ENCODE results near the gene MSX1. TPM values are rescaled to one million over a fixed set of nuclear protein-coding genes. Genes with fewer than 3 reads are reported as not detected.
"Not testable (repeated sequence)": the region's sequence is repeated elsewhere in the genome, so short reads cannot be mapped to it uniquely, and the experiment has no call there.

The MSX1 gene
- polyA plus RNA-seq: under 1 TPM in 1 of 3 donors, not detected in 2; 0.19 TPM

DNA sequence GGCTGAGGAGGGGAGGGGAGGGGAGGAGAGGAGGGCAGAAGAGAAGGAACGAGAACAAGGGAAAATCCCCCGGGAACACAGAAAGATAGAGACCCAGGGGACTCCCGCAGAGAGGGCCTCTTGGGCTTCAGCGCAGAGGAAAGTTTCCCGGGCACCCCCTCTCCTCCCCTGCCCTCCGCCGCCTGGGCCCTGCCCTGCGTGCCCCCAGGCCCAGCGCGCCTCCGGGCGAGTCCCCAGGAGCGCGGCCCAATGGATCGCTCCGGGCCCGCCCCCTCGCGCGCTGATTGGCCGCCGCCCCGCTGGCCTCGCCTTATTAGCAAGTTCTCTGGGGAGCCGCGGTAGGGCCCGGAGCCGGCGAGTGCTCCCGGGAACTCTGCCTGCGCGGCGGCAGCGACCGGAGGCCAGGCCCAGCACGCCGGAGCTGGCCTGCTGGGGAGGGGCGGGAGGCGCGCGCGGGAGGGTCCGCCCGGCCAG is at the start of gene MSX1:
MSX1 (plus strand) TSS at position 341 of the 474 bp plus-strand sequence. CDS start 235 bp downstream, outside the sequence.
- peaks cover 0 to 2% (median 0%) of the 10 kb centered on the region in 6 donors for H3K9me3 Mint-ChIP-seq
- H3K36me3 Mint-ChIP-seq: no peaks in the 10 kb centered on the region
- peaks cover 32 to 66% of the 10 kb centered on the region in 2 donors for H3K4me1 Mint-ChIP-seq
- DNase-seq: peak; percentile 37 to 47 (median 37)
- H3K27ac Mint-ChIP-seq: peak within 1 kb of the TSS in 1 of 6 donors; percentile 37
- peak within 1 kb of the TSS; percentile 80 to 96 (median 91) for H3K4me3 Mint-ChIP-seq
- peaks cover 54 to 78% (median 65%) of the 10 kb centered on the region in 3 donors for H3K27me3 Mint-ChIP-seq (ENCODE audit: low read depth in 3 of 3)

DNA sequence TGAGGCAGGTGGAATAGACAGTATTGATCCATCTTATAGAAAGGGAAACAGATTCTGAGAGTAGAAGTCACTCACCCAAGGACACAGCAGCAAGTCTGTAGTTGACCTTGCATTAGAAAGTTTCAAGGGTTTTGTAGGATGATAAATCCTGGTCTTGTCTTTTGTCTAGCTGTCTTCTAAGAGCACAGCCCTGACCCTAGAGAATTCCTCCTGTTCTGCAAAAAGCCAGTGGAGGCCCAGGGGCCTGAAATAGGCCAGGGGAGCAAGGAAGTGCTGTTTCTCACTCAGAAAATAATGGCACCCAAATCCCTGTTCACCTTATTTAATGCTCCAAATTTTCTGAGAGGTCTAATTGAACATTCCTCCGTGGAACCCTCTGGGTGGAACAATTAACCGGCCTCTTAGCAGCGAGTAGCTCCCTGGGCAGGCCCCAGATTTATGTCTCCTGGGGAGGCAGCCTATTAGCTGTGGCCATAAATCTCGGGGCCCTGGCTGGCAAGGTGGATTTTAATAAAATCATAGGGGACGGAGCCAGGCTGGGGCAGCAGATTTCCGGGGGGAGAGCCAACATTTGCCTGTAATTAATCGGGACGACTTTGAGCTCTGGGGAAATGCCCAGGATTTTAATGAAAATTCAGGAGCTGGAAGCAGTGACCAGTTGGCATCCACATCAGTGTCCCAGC is 49.2 kb upstream of the MSX1 start:
- Mint-ChIP-seq H3K4me1 (no peaks in the 10 kb centered on the region), H3K9me3 (peaks cover 0 to 2% (median 0%) of the 10 kb centered on the region in 6 donors), H3K4me3 (no peak overlapping the region), H3K27me3 (ENCODE audit: low read depth in 3 of 3) (peaks cover 0 to 2% (median 1%) of the 10 kb centered on the region in 3 donors), H3K36me3 (no peaks in the 10 kb centered on the region), H3K27ac (no peak overlapping the region)
- DNase-seq: no peak

DNA sequence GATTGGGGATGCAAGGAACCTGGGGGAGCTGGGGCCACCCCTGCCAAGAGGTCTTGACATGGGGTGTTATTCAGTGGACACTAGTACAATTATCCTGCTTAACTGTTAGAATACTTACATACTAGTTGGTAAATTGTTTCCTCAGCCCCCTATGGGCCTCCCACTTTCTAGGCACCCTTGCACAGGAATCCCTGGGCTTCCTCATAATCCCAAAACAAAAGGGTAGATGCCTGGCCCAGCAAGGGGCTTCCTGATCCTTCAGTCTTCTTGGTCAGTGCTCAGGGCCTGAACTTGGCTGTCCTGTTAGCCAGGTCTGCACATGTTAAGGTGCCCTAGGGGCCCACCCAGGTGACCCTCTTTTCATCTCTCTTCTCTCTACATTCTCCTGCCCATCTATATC is 48.7 kb upstream of the MSX1 start:
- Mint-ChIP-seq H3K27me3 (ENCODE audit: low read depth in 3 of 3) (peaks cover 0 to 2% (median 1%) of the 10 kb centered on the region in 3 donors), H3K4me3 (no peak overlapping the region), H3K27ac (no peak overlapping the region), H3K9me3 (peaks cover 0 to 2% (median 0%) of the 10 kb centered on the region in 6 donors), H3K4me1 (no peaks in the 10 kb centered on the region), H3K36me3 (no peaks in the 10 kb centered on the region)
- DNase-seq: no peak

DNA sequence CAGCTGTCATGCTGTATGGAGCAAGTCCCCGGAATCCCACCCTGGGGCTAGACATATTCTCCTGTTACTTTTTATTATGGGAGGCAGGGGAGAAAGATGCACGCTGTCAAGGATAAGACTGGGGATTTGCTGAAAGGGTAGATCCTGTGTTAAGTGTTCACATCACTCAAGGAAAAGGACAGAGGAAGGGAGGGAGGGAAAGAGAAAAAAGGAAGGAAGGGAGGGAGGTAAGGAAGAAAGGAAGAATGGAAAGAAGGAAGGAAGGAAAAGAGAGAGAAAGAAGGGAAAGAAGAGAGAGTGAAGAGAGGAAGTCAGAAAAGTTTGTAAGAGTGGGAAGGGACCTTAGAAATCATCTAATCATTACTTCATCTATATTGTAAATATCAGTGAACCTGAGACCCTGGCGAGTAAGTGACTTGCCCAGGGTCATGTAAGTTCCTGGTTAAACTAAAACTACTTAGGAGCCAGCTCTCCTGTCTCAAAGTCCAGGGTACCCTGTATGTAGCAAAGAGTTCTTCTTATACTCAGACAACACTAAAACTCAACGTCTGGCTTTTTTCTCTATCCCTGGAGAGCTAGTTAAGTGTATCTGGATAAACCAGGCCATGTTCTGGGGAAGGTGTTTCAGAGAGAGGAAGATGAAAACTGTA is 47.2 kb upstream of the MSX1 start:
- Mint-ChIP-seq H3K36me3 (peaks cover 0 to 2% (median 2%) of the 10 kb centered on the region in 3 donors), H3K27me3 (ENCODE audit: low read depth in 3 of 3) (peaks cover 0 to 2% (median 1%) of the 10 kb centered on the region in 3 donors), H3K27ac (no peak overlapping the region), H3K4me1 (no peaks in the 10 kb centered on the region), H3K4me3 (no peak overlapping the region), H3K9me3 (peaks cover 0 to 8% (median 3%) of the 10 kb centered on the region in 6 donors)
- no peak for DNase-seq

DNA sequence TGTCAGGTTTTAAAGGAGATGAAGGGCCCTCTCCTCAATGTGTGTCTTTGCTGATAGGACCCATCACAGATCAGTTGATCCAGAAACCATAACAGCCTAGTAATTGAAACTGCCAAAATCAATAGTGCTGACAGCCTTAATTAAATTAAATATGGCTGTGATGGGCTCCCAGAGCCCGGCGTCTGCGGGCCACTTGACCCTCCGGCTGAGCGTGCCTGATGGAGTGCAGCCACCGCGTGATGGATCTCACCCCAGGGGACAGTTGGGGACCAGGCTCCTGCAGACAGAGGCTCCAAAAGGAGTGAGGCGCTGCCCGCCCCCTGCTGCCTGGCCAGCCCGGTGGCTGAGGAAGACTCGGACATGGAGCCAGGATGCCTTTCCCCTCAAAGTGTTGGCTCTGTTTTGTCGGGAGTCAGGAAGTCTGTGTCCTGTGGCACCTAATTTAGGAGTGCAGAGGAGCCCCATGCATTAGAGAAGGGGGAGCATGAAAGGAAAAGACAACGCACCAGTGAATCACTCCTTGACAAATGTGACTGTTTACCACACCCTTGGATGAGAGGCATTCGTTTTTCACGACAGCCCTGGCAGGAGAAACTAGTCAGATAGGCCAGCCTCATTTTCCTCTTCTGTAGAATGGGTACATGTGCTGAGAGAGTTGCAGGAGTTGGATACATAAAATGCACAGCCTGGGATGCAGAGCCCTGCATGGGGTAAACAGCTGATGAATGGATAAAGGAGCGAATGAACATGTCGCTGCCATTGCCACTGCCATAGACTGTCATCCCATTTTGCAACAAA is 40.9 kb upstream of the MSX1 start:
- Mint-ChIP-seq H3K27ac (no peak overlapping the region), H3K9me3 (peaks cover 0 to 12% (median 6%) of the 10 kb centered on the region in 6 donors), H3K4me1 (no peaks in the 10 kb centered on the region), H3K27me3 (ENCODE audit: low read depth in 3 of 3) (peaks cover 0 to 6% (median 6%) of the 10 kb centered on the region in 3 donors), H3K4me3 (no peak overlapping the region), H3K36me3 (peaks cover 3 to 14% (median 3%) of the 10 kb centered on the region in 3 donors)
- DNase-seq: no peak

DNA sequence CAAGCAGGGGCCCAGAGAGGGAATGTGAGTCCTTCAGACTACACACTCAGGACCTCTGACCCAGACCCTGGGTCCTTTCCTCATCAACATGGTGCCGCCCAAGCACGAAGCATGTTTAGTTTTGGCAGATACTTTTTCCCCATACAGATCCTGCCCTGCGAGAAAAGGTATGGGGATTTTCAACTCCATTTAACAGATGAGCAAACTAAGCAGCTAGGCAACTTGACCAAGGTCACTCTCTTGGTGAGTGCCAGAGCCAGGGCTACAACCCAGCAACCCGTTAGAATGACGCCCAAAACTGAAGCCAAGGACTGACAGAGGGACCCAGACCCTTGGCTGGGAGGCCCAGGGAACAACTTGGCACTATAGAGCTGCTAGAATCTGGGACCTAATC is 40.3 kb upstream of the MSX1 start:
- Mint-ChIP-seq H3K4me3 (no peak overlapping the region), H3K9me3 (peaks cover 0 to 12% (median 6%) of the 10 kb centered on the region in 6 donors), H3K36me3 (peaks cover 3 to 14% (median 3%) of the 10 kb centered on the region in 3 donors), H3K27me3 (ENCODE audit: low read depth in 3 of 3) (peaks cover 2 to 6% (median 6%) of the 10 kb centered on the region in 3 donors), H3K27ac (no peak overlapping the region), H3K4me1 (no peaks in the 10 kb centered on the region)
- DNase-seq: no peak

DNA sequence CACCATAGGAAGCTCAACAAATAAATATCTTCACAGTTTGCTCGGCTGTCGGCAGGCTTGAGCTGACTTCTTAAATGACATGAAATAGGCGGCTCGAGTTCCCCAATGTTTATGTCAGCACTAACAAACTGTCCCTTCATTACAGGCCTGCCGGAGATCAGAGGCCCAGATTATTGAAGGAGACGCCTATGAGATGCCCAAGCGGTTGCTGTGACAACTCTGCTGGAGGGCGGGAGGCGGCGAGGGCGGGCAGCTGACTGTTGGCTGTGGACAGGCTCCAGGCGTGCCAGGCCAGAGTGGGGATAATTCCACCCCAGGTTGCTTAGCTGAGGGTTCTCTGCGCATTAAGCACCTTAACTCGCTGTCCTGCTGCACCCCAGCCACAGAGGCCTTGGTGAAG is 39.2 kb upstream of the MSX1 start:
- H3K27me3 Mint-ChIP-seq (ENCODE audit: low read depth in 3 of 3): peaks cover 5 to 6% (median 6%) of the 10 kb centered on the region in 3 donors
- no peak for DNase-seq
- H3K36me3 Mint-ChIP-seq: peaks cover 3 to 14% (median 3%) of the 10 kb centered on the region in 3 donors
- peaks cover 0 to 12% (median 6%) of the 10 kb centered on the region in 6 donors for H3K9me3 Mint-ChIP-seq
- H3K4me3 Mint-ChIP-seq: no peak overlapping the region
- no peak overlapping the region for H3K27ac Mint-ChIP-seq
- H3K4me1 Mint-ChIP-seq: no peaks in the 10 kb centered on the region

DNA sequence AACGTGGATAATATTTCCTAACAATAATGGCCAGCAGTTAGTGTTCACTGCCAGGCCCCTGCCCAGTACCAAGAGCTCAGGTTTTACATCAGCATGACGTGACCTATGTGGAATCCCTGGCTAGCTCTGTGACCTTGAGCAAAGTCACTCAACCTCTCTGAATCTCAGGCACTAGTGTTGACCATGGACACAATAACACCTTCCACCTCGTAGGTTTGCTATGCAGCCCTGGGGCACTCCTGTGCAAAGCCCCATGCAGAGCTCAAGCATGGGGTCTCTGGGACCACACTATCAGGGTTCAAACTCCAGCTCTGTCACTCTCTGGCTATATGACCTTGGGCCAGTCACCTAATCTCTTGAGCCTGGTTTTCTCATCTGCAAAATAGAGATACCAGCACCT is 38.7 kb upstream of the MSX1 start:
- Mint-ChIP-seq H3K4me3 (no peak overlapping the region), H3K4me1 (no peaks in the 10 kb centered on the region), H3K36me3 (peaks cover 3 to 14% (median 3%) of the 10 kb centered on the region in 3 donors), H3K27me3 (ENCODE audit: low read depth in 3 of 3) (peaks cover 6% of the 10 kb centered on the region in 3 donors), H3K9me3 (peaks cover 0 to 12% (median 6%) of the 10 kb centered on the region in 6 donors), H3K27ac (no peak overlapping the region)
- no peak for DNase-seq

DNA sequence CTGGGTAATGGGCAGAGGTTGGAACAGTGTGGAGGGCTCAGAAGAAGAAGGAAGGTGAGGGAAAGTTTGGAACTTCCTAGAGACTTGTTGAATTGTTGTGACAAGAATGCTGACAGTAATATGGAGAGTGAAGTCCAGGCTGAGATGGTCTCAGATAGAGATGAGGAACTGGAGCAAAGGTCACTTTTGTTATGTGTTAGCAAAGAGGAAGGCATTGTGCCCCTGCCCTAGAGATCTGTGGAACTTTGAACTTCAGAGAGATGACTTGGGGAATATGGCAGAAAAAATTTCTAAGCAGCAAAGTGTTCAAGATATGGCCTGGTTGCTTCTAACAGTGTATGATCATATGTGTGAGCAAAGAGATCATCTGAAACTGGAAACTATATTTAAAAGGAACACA is 37.9 kb upstream of the MSX1 start:
- Mint-ChIP-seq H3K4me3 (no peak overlapping the region), H3K9me3 (peaks cover 0 to 12% (median 6%) of the 10 kb centered on the region in 6 donors), H3K4me1 (no peaks in the 10 kb centered on the region), H3K27me3 (ENCODE audit: low read depth in 3 of 3) (peaks cover 6 to 8% (median 6%) of the 10 kb centered on the region in 3 donors), H3K36me3 (peaks cover 3 to 14% (median 3%) of the 10 kb centered on the region in 3 donors), H3K27ac (no peak overlapping the region)
- no peak for DNase-seq

DNA sequence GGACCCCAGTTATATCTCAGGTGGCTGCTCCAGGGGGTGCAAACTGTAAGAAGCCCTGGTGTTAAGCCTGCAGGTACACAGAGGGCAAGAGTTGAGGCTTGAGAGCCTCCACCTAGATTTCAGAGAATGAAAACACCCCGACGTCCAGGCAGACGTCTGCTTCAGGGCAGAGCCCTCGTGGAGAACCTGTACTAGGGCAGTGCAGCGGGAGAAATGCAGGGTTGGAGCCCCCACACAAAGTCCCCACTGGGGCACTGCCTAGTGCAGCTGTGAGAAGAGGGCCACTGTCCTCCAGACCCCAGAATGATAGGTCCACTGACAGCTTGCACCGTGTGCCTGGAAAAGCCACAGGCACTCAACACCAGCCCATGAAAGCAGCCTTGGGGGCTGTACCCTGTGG is 37.2 kb upstream of the MSX1 start:
- peaks cover under 1 to 11% (median 3%) of the 10 kb centered on the region in 3 donors for H3K36me3 Mint-ChIP-seq
- H3K27ac Mint-ChIP-seq; H3K9me3 Mint-ChIP-seq; DNase-seq; H3K4me1 Mint-ChIP-seq; H3K27me3 Mint-ChIP-seq (ENCODE audit: low read depth in 3 of 3); H3K4me3 Mint-ChIP-seq: not testable (repeated sequence)

DNA sequence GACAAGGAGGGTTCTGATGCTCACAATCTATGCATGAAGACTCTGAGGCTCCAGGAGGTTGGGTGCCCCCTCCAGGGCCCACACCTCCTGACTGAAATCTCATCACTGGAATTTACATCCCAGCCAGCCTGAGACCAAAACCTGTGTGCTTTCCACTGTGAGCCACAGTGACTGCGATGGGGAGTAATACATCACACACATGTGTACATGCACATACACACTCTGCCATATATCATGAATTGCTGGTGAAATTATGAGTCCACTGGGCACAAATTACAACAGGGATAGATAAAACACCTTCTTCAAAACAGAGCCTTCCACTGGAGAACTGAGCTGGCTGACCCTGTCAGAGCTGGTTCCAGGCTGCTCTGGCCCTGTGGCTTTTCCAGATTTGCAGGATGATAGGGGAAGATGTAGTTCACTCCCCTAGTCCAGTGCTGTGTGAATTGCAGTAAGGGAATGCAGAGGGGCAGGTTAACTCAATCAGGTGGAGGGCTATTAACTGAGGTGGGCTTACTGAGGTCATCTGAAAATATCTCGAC is 35.8 kb upstream of the MSX1 start:
- no peak for DNase-seq
- Mint-ChIP-seq H3K27ac (no peak overlapping the region), H3K9me3 (peaks cover 0 to 4% (median 0%) of the 10 kb centered on the region in 6 donors), H3K4me1 (no peaks in the 10 kb centered on the region), H3K36me3 (peaks cover 0 to 8% (median 3%) of the 10 kb centered on the region in 3 donors), H3K27me3 (ENCODE audit: low read depth in 3 of 3) (peaks cover 5 to 8% (median 6%) of the 10 kb centered on the region in 3 donors), H3K4me3 (no peak overlapping the region)

DNA sequence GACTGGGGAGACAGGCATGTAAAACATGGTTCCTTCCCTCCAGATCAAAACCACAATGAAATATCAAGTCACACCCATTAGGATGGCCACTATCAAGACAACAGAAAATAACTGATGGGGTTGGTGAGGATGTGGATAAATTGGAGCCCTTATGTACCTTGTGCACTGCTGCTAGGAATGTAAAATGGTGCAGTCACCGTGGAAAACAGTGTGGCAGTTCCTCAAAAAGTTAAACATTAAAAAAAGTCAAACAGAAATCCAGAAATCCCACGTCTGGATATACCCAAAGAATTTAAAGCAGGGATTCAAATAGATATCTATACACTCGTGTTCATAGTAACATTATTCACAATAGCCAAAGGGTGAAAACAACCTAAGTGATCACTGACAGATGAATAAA is 35.2 kb upstream of the MSX1 start:
- Mint-ChIP-seq H3K9me3 (peaks cover 0 to 4% (median 0%) of the 10 kb centered on the region in 6 donors), H3K4me1 (no peaks in the 10 kb centered on the region), H3K36me3 (peaks cover 0 to 8% (median 3%) of the 10 kb centered on the region in 3 donors), H3K27ac (no peak overlapping the region), H3K4me3 (no peak overlapping the region), H3K27me3 (ENCODE audit: low read depth in 3 of 3) (peaks cover 5 to 8% (median 6%) of the 10 kb centered on the region in 3 donors)
- no peak for DNase-seq

DNA sequence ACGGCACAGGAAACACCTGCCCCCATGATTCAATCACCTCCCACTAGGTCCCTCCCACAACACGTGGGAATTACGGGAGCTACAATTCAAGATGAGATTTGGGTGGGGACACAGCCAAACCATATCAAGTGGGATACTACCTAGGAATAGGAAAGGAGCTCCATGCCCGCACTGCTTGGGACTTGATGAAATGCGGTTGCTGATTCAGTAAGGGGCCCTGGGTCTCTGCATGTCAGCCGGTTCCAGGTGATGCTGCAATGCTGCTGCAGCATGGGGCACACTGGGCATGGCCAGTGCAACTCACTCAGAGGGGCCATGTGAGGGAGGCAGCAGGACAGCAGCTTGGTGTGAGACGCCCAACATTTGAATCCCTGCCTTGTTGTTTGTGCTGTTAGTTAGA is 34.0 kb upstream of the MSX1 start:
- Mint-ChIP-seq H3K4me3 (no peak overlapping the region), H3K27me3 (ENCODE audit: low read depth in 3 of 3) (peaks cover 2 to 8% (median 6%) of the 10 kb centered on the region in 3 donors), H3K27ac (no peak overlapping the region), H3K36me3 (peaks cover 0 to 8% (median 3%) of the 10 kb centered on the region in 3 donors), H3K9me3 (peaks cover 0 to 4% (median 0%) of the 10 kb centered on the region in 6 donors), H3K4me1 (no peaks in the 10 kb centered on the region)
- no peak for DNase-seq
